Panc1 (cell line): Measurements from ENCODE around the gene BTG4. TPM values are rescaled to one million over a fixed set of nuclear protein-coding genes. Genes with fewer than 3 reads are reported as not detected.

Experiments used
- ATAC-seq: fragments of 200-7000 bp; cut with Tn5 transposase; 2 replicates; pipeline ENCODE4 v1.9.1; 2020; ENCODE audit warnings: mild to moderate bottlenecking, moderate library complexity
- BruUV-seq: library from RNA; stranded (reverse); fragments of 400-500 nt; replicated peaks from 2 replicates; lab custom pipeline; 2021; lab: Mats Ljungman, UMichigan
- CTCF ChIA-PET: fragments of 300-600 bp; sonication (Branson Sonifier 250); formaldehyde crosslinking; loops from one replicate; lab custom pipeline; 2022; ENCODE audit warnings: antibody characterized with exemption; lab: Charles Lee
- POLR2A ChIA-PET: fragments of 300-600 bp; sonication (Branson Sonifier 250); formaldehyde crosslinking; loops from one replicate; lab custom pipeline; 2022; ENCODE audit warnings: antibody characterized with exemption; lab: Charles Lee
- DNase-seq: peaks from one replicate; pipeline ENCODE4 v3.0.0-alpha.2; 2010; ENCODE audit warnings: low read depth, low spot score
- H3K27ac ChIP-seq: 2 replicates; pipeline ENCODE4 v1.5.1; 2011; ENCODE audit warnings: mild to moderate bottlenecking, low read length, inconsistent platforms
- H3K27me3 ChIP-seq: fragments of 200-500 bp; sonication (Bioruptor generic); 2 replicates; pipeline ENCODE4 v1.6.0; 2014; ENCODE audit warnings: low read length, inconsistent platforms; ENCODE audit not compliant: control insufficient read depth, insufficient read depth
- H3K36me3 ChIP-seq: fragments of 200-500 bp; sonication (Bioruptor generic); 2 replicates; pipeline ENCODE4 v1.5.1; 2014; ENCODE audit warnings: inconsistent platforms, mild to moderate bottlenecking, low read length, moderate library complexity; ENCODE audit not compliant: control insufficient read depth, insufficient read depth
- H3K4me1 ChIP-seq: 2 replicates; pipeline ENCODE4 v1.5.1; 2011; ENCODE audit warnings: inconsistent platforms, mild to moderate bottlenecking, low read length, moderate library complexity; ENCODE audit not compliant: control insufficient read depth, insufficient read depth
- H3K4me3 ChIP-seq, 2 experiments: 2 replicates each; pipeline ENCODE4 v1.5.1; 2011 to 2012; ENCODE audit warnings: low read depth in 2 of 2, low read length in 2 of 2, mild to moderate bottlenecking in 2 of 2, inconsistent platforms in 1 of 2, moderate library complexity in 1 of 2
- H3K9me3 ChIP-seq: fragments of 200-500 bp; sonication (Bioruptor generic); 2 replicates; pipeline ENCODE4 v1.5.1; 2014; ENCODE audit warnings: low read depth, mild to moderate bottlenecking, inconsistent platforms, low read length, moderate library complexity; ENCODE audit not compliant: control insufficient read depth, insufficient read depth
- POLR2AphosphoS5 ChIP-seq: IDR thresholded peaks from 2 replicates; pipeline ENCODE4 v1.6.1; 2012; ENCODE audit warnings: mild to moderate bottlenecking, low read depth, low read length, moderate library complexity
- SIN3A ChIP-seq: IDR thresholded peaks from 2 replicates; pipeline ENCODE4 v1.6.1; 2012; ENCODE audit warnings: low read depth, mild to moderate bottlenecking, low read length, moderate library complexity, borderline replicate concordance; ENCODE audit not compliant: insufficient read depth
- TCF7L2 ChIP-seq: IDR thresholded peaks from 2 replicates; pipeline ENCODE4 v1.6.1; 2011; ENCODE audit warnings: mild to moderate bottlenecking, low read depth, low read length, inconsistent platforms
- in situ Hi-C: cut with HindIII; loops from 2 replicates; pipeline ENCODE4 v1.10.0; 2016; ENCODE audit warnings: low sequenced_read_pairs, low pct_unique_long_range_greater_than_20kb
- intact Hi-C: fragments of 100-400 bp; cut with micrococcal nuclease; formaldehyde crosslinking; loops from one replicate; pipeline ENCODE4 v1.10.0; 2022; ENCODE audit not compliant: unreplicated experiment
- total RNA-seq: library from RNA; stranded (reverse); gene quantifications from one replicate; pipeline ENCODE4 v1.2.1, GENCODE V29; 2021; ENCODE audit not compliant: unreplicated experiment
- TF ChIP-seq, protein P1 (sequence below): fragments of 450-650 bp; IDR thresholded peaks from 2 replicates; pipeline ENCODE4 v1.5.1; 2017; ENCODE audit warnings: mild to moderate bottlenecking
- TF ChIP-seq, protein P2 (sequence below), 2 experiments: IDR thresholded peaks; 2 replicates each; pipeline ENCODE4 v1.6.1; 2011 to 2012; ENCODE audit warnings: low read depth in 2 of 2, control low read depth in 1 of 2, low read length in 1 of 2, mild to moderate bottlenecking in 1 of 2, moderate library complexity in 1 of 2; ENCODE audit not compliant: insufficient read depth in 1 of 2

The BTG4 gene
- total RNA-seq, 1 experiment from 2014 or later: not detected

DNA sequence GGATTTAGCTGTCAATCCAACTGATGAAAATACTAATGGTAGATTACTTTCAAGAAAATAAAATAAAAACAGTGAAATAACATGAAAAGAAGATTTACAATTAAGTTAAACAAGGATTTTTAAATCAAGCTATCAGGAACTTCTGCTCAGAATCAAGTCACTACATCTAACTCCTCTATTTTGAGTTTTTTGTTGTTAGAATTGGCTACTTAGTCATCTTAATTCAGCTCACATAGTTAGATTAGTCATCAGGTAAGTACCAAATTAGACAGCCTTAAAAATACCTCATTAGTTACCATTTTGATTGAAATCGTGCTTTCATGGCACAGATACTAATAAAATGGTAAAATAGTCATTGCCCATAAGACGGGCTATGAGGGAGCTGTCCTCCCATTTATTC is 35.8 kb downstream of the BTG4 start:
- no peak overlapping the region for H3K4me3 ChIP-seq
- BruUV-seq: no TSS peak
- no peak for ATAC-seq
- H3K9me3 ChIP-seq: no peaks in the 10 kb centered on the region
- intact Hi-C loops: no loop called here
- CTCF ChIA-PET: interaction anchor here (0.7 kb wide), 1 partner anchor 116 kb away, joined by 3 read pairs; no protein-coding TSS in a partner anchor
- peaks cover 2% of the 10 kb centered on the region; the same call in 1 of the 2 replicates for H3K27me3 ChIP-seq
- POLR2A ChIA-PET: interaction anchor here (0.6 kb wide), 1 partner anchor 794 kb away, joined by 4 read pairs; no protein-coding TSS in a partner anchor
- DNase-seq: no peak
- in situ Hi-C loops: no loop called here
- no peaks in the 10 kb centered on the region for H3K36me3 ChIP-seq
- no peak for TF ChIP-seq SIN3A
- no peak for TF ChIP-seq POLR2AphosphoS5
- no peak for TF ChIP-seq TCF7L2
- TF ChIP-seq, protein P1, sequence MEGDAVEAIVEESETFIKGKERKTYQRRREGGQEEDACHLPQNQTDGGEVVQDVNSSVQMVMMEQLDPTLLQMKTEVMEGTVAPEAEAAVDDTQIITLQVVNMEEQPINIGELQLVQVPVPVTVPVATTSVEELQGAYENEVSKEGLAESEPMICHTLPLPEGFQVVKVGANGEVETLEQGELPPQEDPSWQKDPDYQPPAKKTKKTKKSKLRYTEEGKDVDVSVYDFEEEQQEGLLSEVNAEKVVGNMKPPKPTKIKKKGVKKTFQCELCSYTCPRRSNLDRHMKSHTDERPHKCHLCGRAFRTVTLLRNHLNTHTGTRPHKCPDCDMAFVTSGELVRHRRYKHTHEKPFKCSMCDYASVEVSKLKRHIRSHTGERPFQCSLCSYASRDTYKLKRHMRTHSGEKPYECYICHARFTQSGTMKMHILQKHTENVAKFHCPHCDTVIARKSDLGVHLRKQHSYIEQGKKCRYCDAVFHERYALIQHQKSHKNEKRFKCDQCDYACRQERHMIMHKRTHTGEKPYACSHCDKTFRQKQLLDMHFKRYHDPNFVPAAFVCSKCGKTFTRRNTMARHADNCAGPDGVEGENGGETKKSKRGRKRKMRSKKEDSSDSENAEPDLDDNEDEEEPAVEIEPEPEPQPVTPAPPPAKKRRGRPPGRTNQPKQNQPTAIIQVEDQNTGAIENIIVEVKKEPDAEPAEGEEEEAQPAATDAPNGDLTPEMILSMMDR: no peak
- TF ChIP-seq, protein P2, sequence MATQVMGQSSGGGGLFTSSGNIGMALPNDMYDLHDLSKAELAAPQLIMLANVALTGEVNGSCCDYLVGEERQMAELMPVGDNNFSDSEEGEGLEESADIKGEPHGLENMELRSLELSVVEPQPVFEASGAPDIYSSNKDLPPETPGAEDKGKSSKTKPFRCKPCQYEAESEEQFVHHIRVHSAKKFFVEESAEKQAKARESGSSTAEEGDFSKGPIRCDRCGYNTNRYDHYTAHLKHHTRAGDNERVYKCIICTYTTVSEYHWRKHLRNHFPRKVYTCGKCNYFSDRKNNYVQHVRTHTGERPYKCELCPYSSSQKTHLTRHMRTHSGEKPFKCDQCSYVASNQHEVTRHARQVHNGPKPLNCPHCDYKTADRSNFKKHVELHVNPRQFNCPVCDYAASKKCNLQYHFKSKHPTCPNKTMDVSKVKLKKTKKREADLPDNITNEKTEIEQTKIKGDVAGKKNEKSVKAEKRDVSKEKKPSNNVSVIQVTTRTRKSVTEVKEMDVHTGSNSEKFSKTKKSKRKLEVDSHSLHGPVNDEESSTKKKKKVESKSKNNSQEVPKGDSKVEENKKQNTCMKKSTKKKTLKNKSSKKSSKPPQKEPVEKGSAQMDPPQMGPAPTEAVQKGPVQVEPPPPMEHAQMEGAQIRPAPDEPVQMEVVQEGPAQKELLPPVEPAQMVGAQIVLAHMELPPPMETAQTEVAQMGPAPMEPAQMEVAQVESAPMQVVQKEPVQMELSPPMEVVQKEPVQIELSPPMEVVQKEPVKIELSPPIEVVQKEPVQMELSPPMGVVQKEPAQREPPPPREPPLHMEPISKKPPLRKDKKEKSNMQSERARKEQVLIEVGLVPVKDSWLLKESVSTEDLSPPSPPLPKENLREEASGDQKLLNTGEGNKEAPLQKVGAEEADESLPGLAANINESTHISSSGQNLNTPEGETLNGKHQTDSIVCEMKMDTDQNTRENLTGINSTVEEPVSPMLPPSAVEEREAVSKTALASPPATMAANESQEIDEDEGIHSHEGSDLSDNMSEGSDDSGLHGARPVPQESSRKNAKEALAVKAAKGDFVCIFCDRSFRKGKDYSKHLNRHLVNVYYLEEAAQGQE (IDR thresholded peaks at IDR 0.05; ENCODE audit: insufficient read depth in 1 of 2, low read depth in 2 of 2, low read length in 1 of 2): no peak
- no peaks in the 10 kb centered on the region for H3K4me1 ChIP-seq
- H3K27ac ChIP-seq: no peak overlapping the region

DNA sequence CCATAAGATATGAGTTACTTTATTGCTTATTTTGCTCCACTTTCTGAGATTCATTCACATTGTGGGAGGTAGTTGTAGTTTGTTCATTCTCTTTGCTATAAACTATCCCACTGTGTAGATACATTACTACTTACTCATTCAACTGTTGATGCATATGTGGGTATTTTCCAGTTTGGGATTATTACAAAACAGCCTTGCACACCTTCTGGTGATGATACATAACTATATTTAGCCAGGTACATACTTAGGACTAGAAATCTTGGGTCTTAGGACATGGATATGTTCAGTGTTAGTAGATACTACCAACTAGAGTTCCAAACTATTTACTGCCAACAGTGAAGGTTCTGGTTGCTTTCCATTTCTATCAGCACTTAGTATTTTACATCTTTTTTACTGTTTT is 37.8 kb downstream of the BTG4 start:
- CTCF ChIA-PET: no interaction called here
- intact Hi-C loops (no loop called here), in situ Hi-C loops (no loop called here)
- Histone ChIP-seq H3K36me3 (no peaks in the 10 kb centered on the region), H3K4me1 (no peaks in the 10 kb centered on the region), H3K27ac (no peak overlapping the region), H3K27me3 (0 out of 2 replicates have a peak, but pooled peaks cover 2% of the 10 kb centered on the region), H3K9me3 (no peaks in the 10 kb centered on the region), H3K4me3 (no peak overlapping the region)
- POLR2A ChIA-PET: no interaction called here
- no TSS peak for BruUV-seq
- DNase-seq: no peak
- TF ChIP-seq, protein P1: no peak
- no peak for TF ChIP-seq POLR2AphosphoS5
- TF ChIP-seq TCF7L2: no peak
- no peak for TF ChIP-seq SIN3A
- TF ChIP-seq, protein P2 (IDR thresholded peaks at IDR 0.05; ENCODE audit: insufficient read depth in 1 of 2, low read depth in 2 of 2, low read length in 1 of 2): no peak
- ATAC-seq: no peak
